WTC11 (cell line): Measurements from ENCODE around the gene CYP3A4. TPM values are rescaled to one million over a fixed set of nuclear protein-coding genes. Genes with fewer than 3 reads are reported as not detected.

Experiments
- ATAC-seq: fragments of 200-7000 bp; cut with Tn5 transposase; 2 replicates; pipeline ENCODE4 v1.10.0; 2021; ENCODE audit warnings: mild to moderate bottlenecking, moderate library complexity
- CTCF ChIA-PET: fragments of 300-600 bp; sonication (Branson Sonifier 250); formaldehyde crosslinking; loops from one replicate; lab custom pipeline; 2021; ENCODE audit warnings: antibody characterized with exemption; lab: Charles Lee
- POLR2A ChIA-PET: fragments of 350-600 bp; sonication (Branson Sonifier 250); formaldehyde crosslinking; loops from one replicate; lab custom pipeline; 2021; ENCODE audit warnings: antibody characterized with exemption; lab: Charles Lee
- DNase-seq: peaks from one replicate; pipeline ENCODE4 v3.0.0; 2021; ENCODE audit warnings: low spot score
- H3K27ac Mint-ChIP-seq: 2 replicates; pipeline ENCODE4 v1.8.0; 2021; ENCODE audit warnings: mixed read lengths
- H3K27me3 Mint-ChIP-seq: 2 replicates; pipeline ENCODE4 v1.8.0; 2021; ENCODE audit warnings: low read depth, mild to moderate bottlenecking, moderate library complexity, mixed read lengths
- H3K36me3 Mint-ChIP-seq: 2 replicates; pipeline ENCODE4 v1.8.0; 2021; ENCODE audit warnings: mixed read lengths
- H3K4me1 Mint-ChIP-seq: 2 replicates; pipeline ENCODE4 v1.8.0; 2022; ENCODE audit warnings: mixed read lengths
- H3K4me3 Mint-ChIP-seq: 2 replicates; pipeline ENCODE4 v1.8.0; 2021; ENCODE audit warnings: mild to moderate bottlenecking, moderate library complexity, mixed read lengths
- H3K9me3 Mint-ChIP-seq: 2 replicates; pipeline ENCODE4 v1.8.0; 2021; ENCODE audit warnings: mixed read lengths
- ATF1 ChIP-seq: sonication (generic); formaldehyde crosslinking; IDR thresholded peaks from 2 replicates; pipeline ENCODE4 v1.8.1; 2023; ENCODE audit warnings: mild to moderate bottlenecking, moderate library complexity, missing genetic modification reagents
- CBFB ChIP-seq: sonication (generic); formaldehyde crosslinking; IDR thresholded peaks from 2 replicates; pipeline ENCODE4 v1.8.1; 2022; ENCODE audit warnings: mild to moderate bottlenecking, low read depth, missing genetic modification reagents
- CREM ChIP-seq: sonication (generic); formaldehyde crosslinking; IDR thresholded peaks from 2 replicates; pipeline ENCODE4 v1.8.1; 2022; ENCODE audit warnings: mild to moderate bottlenecking, missing genetic modification reagents, moderate library complexity
- ESRRA ChIP-seq: sonication (generic); formaldehyde crosslinking; IDR thresholded peaks from 2 replicates; pipeline ENCODE4 v1.8.1; 2022; ENCODE audit warnings: mild to moderate bottlenecking, missing genetic modification reagents, borderline replicate concordance
- FOXK1 ChIP-seq: sonication (generic); formaldehyde crosslinking; IDR thresholded peaks from 2 replicates; pipeline ENCODE4 v1.8.0; 2022; ENCODE audit warnings: mild to moderate bottlenecking, moderate library complexity, missing genetic modification reagents
- FOXP1 ChIP-seq: sonication (generic); formaldehyde crosslinking; IDR thresholded peaks from 2 replicates; pipeline ENCODE4 v1.8.0; 2022; ENCODE audit warnings: missing genetic modification reagents, mild to moderate bottlenecking, moderate library complexity, borderline replicate concordance
- MAX ChIP-seq: sonication (generic); formaldehyde crosslinking; IDR thresholded peaks from 2 replicates; pipeline ENCODE4 v1.8.0; 2022; ENCODE audit warnings: mild to moderate bottlenecking, missing genetic modification reagents
- MXD4 ChIP-seq: fragments of 250-450 bp; sonication (Bioruptor Pico); IDR thresholded peaks from 2 replicates; pipeline ENCODE4 v1.8.0; 2021; ENCODE audit warnings: mild to moderate bottlenecking, moderate library complexity, borderline replicate concordance
- NR3C1 ChIP-seq: sonication (generic); formaldehyde crosslinking; conservative IDR thresholded peaks from 2 replicates; pipeline ENCODE4 v1.8.1; 2023; ENCODE audit warnings: low read depth, mild to moderate bottlenecking, missing genetic modification reagents
- RELA ChIP-seq: sonication (generic); formaldehyde crosslinking; IDR thresholded peaks from 2 replicates; pipeline ENCODE4 v1.8.1; 2022; ENCODE audit warnings: missing genetic modification reagents, mild to moderate bottlenecking, borderline replicate concordance
- SMAD3 ChIP-seq: sonication (generic); formaldehyde crosslinking; IDR thresholded peaks from 2 replicates; pipeline ENCODE4 v1.8.0; 2022; ENCODE audit warnings: missing genetic modification reagents, mild to moderate bottlenecking, borderline replicate concordance
- SP1 ChIP-seq: sonication (generic); formaldehyde crosslinking; conservative IDR thresholded peaks from 2 replicates; pipeline ENCODE4 v1.8.1; 2022; ENCODE audit warnings: missing genetic modification reagents
- ZNF121 ChIP-seq: sonication (generic); formaldehyde crosslinking; IDR thresholded peaks from 2 replicates; pipeline ENCODE4 v1.8.0; 2023; ENCODE audit warnings: missing genetic modification reagents
- ZNF219 ChIP-seq: sonication (generic); formaldehyde crosslinking; IDR thresholded peaks from 2 replicates; pipeline ENCODE4 v1.8.0; 2023; ENCODE audit warnings: missing genetic modification reagents, mild to moderate bottlenecking, borderline replicate concordance
- ZNF232 ChIP-seq: sonication (generic); formaldehyde crosslinking; IDR thresholded peaks from 2 replicates; pipeline ENCODE4 v1.8.0; 2022; ENCODE audit warnings: mild to moderate bottlenecking, missing genetic modification reagents
- ZNF396 ChIP-seq: fragments of 250-450 bp; sonication (Bioruptor Pico); IDR thresholded peaks from 2 replicates; pipeline ENCODE4 v1.8.0; 2021; ENCODE audit warnings: mild to moderate bottlenecking, moderate library complexity, borderline replicate concordance
- ZNF423 ChIP-seq: fragments of 250-450 bp; sonication (Bioruptor Pico); IDR thresholded peaks from 2 replicates; pipeline ENCODE4 v2.1.2; 2022; ENCODE audit warnings: mild to moderate bottlenecking, moderate library complexity
- ZSCAN18 ChIP-seq: fragments of 250-450 bp; sonication (Bioruptor Pico); IDR thresholded peaks from 2 replicates; pipeline ENCODE4 v2.1.2; 2022; ENCODE audit warnings: mild to moderate bottlenecking, moderate library complexity
- total RNA-seq: library from RNA; stranded (reverse); gene quantifications from 3 replicates; pipeline ENCODE4 v1.2.3, GENCODE V29; 2021
- TF ChIP-seq, protein P1 (sequence below): fragments of 250-450 bp; sonication (Bioruptor Pico); IDR thresholded peaks from 2 replicates; pipeline ENCODE4 v1.8.0; 2021; ENCODE audit warnings: mild to moderate bottlenecking
- TF ChIP-seq, protein P2 (sequence below): sonication (generic); formaldehyde crosslinking; IDR thresholded peaks from 2 replicates; pipeline ENCODE4 v1.8.1; 2023; ENCODE audit warnings: mild to moderate bottlenecking, missing genetic modification reagents, moderate library complexity
- TF ChIP-seq, protein P3 (sequence below): sonication (generic); formaldehyde crosslinking; IDR thresholded peaks from 2 replicates; pipeline ENCODE4 v1.8.1; 2022; ENCODE audit warnings: mild to moderate bottlenecking, missing genetic modification reagents, moderate library complexity, borderline replicate concordance
- TF ChIP-seq, protein P4 (sequence below): sonication (generic); formaldehyde crosslinking; conservative IDR thresholded peaks from 2 replicates; pipeline ENCODE4 v1.8.1; 2023; ENCODE audit warnings: mild to moderate bottlenecking, low read depth, missing genetic modification reagents, moderate library complexity
- TF ChIP-seq, protein P5 (sequence below): sonication (generic); formaldehyde crosslinking; IDR thresholded peaks from 2 replicates; pipeline ENCODE4 v1.8.0; 2022; ENCODE audit warnings: mild to moderate bottlenecking, missing genetic modification reagents

The CYP3A4 gene
- total RNA-seq, 1 experiment from 2014 or later = 0.33 TPM

GRCh38 chr7:99766484-99767099, 17.4 kb downstream of the CYP3A4 start (continued):
- TF ChIP-seq, protein P1, sequence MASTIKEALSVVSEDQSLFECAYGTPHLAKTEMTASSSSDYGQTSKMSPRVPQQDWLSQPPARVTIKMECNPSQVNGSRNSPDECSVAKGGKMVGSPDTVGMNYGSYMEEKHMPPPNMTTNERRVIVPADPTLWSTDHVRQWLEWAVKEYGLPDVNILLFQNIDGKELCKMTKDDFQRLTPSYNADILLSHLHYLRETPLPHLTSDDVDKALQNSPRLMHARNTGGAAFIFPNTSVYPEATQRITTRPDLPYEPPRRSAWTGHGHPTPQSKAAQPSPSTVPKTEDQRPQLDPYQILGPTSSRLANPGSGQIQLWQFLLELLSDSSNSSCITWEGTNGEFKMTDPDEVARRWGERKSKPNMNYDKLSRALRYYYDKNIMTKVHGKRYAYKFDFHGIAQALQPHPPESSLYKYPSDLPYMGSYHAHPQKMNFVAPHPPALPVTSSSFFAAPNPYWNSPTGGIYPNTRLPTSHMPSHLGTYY (CRISPR knock-in tag) = no peak
- TF ChIP-seq ZNF219 (CRISPR knock-in tag) (no peak), SMAD3 (CRISPR knock-in tag) (no peak), CREM (CRISPR knock-in tag) (no peak), RELA (CRISPR knock-in tag) (no peak), ESRRA (CRISPR knock-in tag) (no peak), SP1 (CRISPR knock-in tag) (no peak), ZNF232 (CRISPR knock-in tag) (no peak)
- TF ChIP-seq, protein P2, sequence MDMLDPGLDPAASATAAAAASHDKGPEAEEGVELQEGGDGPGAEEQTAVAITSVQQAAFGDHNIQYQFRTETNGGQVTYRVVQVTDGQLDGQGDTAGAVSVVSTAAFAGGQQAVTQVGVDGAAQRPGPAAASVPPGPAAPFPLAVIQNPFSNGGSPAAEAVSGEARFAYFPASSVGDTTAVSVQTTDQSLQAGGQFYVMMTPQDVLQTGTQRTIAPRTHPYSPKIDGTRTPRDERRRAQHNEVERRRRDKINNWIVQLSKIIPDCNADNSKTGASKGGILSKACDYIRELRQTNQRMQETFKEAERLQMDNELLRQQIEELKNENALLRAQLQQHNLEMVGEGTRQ (CRISPR knock-in tag) = no peak
- TF ChIP-seq, protein P3, sequence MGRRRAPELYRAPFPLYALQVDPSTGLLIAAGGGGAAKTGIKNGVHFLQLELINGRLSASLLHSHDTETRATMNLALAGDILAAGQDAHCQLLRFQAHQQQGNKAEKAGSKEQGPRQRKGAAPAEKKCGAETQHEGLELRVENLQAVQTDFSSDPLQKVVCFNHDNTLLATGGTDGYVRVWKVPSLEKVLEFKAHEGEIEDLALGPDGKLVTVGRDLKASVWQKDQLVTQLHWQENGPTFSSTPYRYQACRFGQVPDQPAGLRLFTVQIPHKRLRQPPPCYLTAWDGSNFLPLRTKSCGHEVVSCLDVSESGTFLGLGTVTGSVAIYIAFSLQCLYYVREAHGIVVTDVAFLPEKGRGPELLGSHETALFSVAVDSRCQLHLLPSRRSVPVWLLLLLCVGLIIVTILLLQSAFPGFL (CRISPR knock-in tag) = no peak

DNA sequence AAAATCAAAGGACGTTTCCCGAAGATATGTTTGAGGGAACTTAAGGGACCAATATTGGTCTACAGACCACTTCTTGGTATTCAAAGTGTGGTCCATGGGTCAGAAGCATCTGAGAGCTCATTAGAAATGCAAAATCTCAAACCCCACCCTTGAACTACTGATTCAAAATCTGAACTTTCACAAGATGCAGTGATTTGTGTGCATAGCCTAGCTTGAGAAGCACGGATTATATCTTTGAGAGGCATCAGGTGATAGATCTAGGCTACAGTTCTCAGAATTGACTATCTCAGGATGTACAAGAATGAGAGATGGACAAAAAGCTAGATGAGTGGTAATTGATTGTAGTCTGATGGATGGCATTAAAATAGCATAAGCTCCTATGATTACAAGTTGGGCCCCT, 19.5 kb downstream of the CYP3A4 start:
- CTCF ChIA-PET = no interaction called here
- Mint-ChIP-seq H3K4me3 (no peak overlapping the region), H3K4me1 (no peaks in the 10 kb centered on the region), H3K27ac (no peak overlapping the region), H3K27me3 (peaks cover 9% of the 10 kb centered on the region; the same call in 1 of the 2 replicates), H3K36me3 (no peaks in the 10 kb centered on the region), H3K9me3 (no peaks in the 10 kb centered on the region)
- POLR2A ChIA-PET = no interaction called here
- no peak for DNase-seq
- TF ChIP-seq, protein P4, sequence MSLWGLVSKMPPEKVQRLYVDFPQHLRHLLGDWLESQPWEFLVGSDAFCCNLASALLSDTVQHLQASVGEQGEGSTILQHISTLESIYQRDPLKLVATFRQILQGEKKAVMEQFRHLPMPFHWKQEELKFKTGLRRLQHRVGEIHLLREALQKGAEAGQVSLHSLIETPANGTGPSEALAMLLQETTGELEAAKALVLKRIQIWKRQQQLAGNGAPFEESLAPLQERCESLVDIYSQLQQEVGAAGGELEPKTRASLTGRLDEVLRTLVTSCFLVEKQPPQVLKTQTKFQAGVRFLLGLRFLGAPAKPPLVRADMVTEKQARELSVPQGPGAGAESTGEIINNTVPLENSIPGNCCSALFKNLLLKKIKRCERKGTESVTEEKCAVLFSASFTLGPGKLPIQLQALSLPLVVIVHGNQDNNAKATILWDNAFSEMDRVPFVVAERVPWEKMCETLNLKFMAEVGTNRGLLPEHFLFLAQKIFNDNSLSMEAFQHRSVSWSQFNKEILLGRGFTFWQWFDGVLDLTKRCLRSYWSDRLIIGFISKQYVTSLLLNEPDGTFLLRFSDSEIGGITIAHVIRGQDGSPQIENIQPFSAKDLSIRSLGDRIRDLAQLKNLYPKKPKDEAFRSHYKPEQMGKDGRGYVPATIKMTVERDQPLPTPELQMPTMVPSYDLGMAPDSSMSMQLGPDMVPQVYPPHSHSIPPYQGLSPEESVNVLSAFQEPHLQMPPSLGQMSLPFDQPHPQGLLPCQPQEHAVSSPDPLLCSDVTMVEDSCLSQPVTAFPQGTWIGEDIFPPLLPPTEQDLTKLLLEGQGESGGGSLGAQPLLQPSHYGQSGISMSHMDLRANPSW (CRISPR knock-in tag) = no peak
- TF ChIP-seq CBFB (CRISPR knock-in tag) = no peak
- no peak for TF ChIP-seq ATF1 (CRISPR knock-in tag)
- no peak for TF ChIP-seq ZNF396
- TF ChIP-seq, protein P2 (CRISPR knock-in tag) = no peak
- no peak for TF ChIP-seq CREM (CRISPR knock-in tag)
- TF ChIP-seq FOXK1 = no peak
- TF ChIP-seq NR3C1 (CRISPR knock-in tag) = no peak
- TF ChIP-seq MXD4 (CRISPR knock-in tag) = no peak
- no peak for TF ChIP-seq ZNF121 (CRISPR knock-in tag)
- TF ChIP-seq FOXP1 (CRISPR knock-in tag) = no peak
- TF ChIP-seq MAX = no peak
- TF ChIP-seq ESRRA (CRISPR knock-in tag) = no peak
- TF ChIP-seq ZNF423 (CRISPR knock-in tag) = no peak
- TF ChIP-seq ZSCAN18 (CRISPR knock-in tag) = no peak
- TF ChIP-seq, protein P5, sequence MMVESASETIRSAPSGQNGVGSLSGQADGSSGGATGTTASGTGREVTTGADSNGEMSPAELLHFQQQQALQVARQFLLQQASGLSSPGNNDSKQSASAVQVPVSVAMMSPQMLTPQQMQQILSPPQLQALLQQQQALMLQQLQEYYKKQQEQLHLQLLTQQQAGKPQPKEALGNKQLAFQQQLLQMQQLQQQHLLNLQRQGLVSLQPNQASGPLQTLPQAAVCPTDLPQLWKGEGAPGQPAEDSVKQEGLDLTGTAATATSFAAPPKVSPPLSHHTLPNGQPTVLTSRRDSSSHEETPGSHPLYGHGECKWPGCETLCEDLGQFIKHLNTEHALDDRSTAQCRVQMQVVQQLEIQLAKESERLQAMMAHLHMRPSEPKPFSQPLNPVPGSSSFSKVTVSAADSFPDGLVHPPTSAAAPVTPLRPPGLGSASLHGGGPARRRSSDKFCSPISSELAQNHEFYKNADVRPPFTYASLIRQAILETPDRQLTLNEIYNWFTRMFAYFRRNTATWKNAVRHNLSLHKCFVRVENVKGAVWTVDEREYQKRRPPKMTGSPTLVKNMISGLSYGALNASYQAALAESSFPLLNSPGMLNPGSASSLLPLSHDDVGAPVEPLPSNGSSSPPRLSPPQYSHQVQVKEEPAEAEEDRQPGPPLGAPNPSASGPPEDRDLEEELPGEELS (CRISPR knock-in tag) = no peak
- ATAC-seq = no peak
